Right hindlimb (tissue), 1 donor: ENCODE results near the gene MYO10.
A peak's percentile ranks its signal among the peaks of the same experiment; 100 is the strongest.
"Not testable (repeated sequence)": the region's sequence is repeated elsewhere in the genome, so short reads cannot be mapped to it uniquely, and the experiment has no call there.

Source experiments
- DNase-seq: peaks from one replicate; pipeline ENCODE4 v3.0.0-alpha.2; 2018

The MYO10 gene

DNA sequence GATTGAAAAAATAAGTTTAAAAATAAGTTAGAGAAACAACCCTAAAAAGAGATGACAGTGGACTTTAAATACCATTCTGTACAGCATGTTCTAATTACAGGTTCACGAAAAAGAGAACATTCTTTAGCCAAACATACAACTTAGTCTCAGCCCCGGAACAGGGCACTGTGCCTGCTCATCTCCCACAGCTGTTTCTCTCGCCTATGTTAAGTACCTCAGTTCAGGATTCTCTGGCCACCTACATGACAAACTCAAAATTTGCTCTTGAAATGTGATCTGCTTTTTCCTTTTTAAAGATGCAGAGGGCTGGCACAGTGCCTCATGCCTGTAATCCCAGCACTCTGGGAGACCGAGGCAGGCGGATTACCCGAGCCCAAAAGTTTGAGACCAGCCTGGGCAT, 52.3 kb downstream of the MYO10 start:
- DNase-seq: no peak

DNA sequence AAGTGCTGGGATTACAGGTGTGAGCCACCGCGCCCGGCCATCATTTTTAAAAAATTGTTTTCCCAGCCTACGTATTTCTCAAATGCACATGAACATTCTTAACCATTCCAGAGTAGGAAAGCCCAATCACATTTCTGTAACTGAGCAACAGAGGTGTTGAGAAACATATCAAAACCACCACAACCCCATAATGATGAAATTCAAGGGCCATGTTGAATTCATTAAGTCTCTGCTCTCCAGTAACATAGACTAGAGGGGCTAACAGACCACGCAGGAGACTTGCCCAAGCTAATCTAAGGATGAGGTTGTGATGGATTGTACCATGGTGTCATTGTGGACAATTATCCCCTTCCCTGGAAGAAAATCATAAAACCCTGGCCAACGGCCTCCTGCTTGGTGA, 52.9 kb downstream of the MYO10 start:
- no peak for DNase-seq

DNA sequence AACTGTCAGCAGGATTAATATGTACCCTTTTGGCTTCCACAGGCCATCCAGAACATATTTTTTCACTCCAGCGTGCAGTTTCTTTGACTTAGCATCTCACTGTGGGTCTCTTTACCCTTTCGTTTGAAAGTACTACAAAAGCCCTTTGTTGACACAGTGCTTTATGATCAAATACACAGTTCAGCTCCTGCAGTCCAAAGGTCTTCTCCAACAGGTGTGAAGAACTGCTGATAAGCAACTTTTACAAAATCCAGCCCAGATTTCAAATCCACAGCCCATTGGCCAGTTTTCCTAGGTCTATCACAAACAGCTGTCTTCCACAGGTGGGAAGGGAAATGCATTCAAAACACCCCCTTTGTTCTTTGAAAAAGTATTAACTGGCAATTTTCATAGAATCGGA, 54.8 kb downstream of the MYO10 start:
- DNase-seq: no peak

DNA sequence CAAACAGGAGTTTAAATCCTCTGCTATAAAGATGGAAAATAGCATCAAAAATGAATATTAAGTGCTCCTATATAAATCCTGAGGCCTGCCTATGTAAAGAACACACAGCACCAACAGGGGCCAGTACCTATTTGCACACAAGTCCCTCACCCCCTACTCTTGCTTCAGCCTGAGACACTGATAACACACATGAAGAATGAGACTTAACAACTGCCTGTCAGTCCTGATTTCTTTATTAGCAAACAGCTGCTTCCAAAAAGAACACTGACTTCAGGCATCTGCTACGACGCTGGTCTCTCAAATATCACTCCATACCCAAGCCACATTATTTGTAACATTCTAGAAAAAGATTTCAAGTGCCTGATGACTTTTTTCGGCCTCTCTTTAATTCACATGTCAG, 55.5 kb downstream of the MYO10 start:
- DNase-seq: no peak

DNA sequence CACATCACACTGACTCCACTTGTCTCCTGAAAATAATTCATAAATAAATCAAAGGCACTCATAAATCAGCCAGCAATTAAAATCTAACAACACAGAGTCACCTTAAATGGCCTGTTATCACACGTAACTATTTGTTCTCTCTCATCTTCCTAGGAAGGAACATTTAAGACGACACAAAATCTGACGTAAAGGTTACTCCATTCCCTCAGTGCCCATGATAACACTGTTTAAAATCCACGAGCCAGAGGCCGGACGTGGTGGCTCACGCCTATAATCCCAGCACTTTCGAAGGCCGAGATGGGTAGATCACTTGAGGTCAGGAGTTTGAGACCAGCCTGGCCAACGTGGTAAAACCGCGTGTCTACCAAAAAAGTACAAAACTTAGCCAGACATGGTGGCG, 56.4 kb downstream of the MYO10 start:
- DNase-seq: no peak

DNA sequence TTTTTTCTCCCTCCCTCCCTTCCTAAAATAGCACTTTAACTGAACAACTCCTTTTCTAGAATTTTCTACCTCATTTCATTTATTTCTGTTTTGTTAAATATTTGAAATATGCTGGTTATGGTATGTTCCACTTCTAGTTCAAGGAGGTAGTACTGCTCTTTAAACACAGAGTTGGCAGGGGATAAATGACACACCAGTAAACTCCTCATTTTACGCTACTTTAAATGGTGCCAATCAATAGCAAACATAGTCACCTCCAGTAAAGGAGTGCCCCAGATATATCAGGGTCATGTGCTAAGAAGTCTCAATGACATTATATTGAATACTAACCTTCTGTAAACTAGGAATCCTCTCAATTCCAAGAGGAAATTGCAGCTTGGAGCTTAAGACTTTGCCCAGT, 56.9 kb downstream of the MYO10 start:
- DNase-seq: no peak

DNA sequence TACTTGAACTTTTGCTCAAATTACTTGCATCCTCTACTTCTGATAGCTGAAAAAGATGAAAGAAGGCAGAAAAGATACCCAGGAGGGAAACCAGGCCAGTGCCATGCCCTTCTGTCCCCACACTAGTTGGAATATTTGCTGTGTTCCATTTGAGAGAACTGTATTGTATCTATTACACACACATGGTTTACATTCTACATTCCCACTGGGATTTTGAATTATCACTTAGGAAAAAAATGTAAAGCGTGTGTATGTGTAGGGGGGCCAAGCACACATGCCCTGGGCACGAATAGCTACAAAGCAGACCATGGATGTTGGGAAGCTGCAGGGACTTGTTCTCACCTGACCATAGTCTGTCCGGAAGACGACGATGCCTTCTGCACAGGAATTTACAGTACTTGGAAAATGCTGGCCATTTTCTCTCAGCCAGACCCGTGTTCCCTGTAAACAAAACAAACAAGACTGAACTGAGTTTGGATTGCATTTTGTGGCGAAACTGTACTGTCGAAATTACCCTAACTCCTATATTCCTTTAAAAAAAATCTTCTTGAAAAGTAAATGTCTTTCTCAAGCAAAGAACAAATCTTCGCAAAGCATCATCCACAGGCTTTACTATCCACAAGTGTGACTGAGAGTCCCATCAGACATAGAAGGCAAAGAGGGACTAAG, 58.7 kb downstream of the MYO10 start:
- no peak for DNase-seq

DNA sequence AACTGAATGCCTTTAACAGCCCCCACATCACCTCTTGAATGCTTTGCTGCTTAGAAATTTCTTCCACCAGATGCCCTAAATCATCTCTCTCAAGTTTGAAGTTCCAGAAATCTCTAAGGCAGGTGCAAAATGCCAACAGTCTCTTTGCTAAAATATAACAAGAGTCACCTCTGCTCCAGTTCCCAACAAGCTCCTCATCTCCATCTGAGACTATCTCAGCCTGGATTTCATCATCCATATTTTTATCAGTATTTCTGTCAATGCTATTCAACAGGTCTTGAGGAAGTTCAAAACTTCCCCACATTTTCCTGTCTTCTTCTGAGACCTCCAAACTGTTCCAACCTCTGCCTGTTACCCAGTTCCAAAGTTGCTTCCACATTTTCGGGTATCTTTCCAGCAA, 61.7 kb downstream of the MYO10 start:
- not testable (repeated sequence) for DNase-seq

DNA sequence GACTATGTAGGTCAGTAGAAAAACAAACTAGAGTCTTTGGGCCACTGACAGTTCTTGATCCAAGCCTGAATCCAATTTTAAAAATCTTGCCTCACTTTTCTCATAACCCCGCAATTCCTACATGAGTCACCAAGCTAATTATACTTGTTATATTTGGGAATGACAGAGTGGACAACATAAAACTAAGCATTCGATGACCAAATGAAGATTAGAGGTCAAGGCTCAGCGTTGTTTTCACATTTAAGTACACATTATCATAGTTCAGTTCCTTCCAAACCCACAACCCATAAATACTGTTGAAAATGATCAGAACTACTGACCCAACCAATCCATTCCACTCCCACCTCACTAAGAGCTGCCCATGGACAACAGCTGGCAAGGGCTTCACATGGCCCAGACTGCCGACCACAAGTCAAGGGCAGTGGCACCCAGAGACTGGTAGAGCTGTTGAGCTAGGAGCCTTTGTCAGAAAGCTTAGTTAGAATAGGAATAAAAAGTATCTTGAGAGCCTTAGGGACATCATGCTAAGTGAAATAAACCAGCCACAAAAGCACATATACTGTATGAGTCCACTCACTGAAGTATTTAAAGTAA, 64.2 kb downstream of the MYO10 start:
- DNase-seq: no peak

DNA sequence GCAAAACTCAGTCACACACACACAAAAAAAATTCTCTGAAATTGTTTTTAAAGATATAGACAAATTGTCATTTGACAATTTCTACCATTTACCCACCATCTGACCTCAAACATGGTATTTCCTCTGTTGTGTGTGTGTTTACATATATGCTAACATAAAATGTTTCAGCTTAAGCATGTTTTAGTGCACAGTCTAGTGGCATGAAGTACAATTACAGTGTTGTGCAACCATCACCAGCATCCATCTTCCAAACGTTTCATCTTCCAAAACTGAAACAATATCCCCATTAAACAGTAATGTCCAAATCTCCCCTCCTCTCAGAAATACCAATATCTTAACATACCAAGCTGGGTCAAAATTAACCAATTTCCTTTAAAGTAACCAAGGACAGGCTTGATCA, 65.2 kb downstream of the MYO10 start:
- no peak for DNase-seq

DNA sequence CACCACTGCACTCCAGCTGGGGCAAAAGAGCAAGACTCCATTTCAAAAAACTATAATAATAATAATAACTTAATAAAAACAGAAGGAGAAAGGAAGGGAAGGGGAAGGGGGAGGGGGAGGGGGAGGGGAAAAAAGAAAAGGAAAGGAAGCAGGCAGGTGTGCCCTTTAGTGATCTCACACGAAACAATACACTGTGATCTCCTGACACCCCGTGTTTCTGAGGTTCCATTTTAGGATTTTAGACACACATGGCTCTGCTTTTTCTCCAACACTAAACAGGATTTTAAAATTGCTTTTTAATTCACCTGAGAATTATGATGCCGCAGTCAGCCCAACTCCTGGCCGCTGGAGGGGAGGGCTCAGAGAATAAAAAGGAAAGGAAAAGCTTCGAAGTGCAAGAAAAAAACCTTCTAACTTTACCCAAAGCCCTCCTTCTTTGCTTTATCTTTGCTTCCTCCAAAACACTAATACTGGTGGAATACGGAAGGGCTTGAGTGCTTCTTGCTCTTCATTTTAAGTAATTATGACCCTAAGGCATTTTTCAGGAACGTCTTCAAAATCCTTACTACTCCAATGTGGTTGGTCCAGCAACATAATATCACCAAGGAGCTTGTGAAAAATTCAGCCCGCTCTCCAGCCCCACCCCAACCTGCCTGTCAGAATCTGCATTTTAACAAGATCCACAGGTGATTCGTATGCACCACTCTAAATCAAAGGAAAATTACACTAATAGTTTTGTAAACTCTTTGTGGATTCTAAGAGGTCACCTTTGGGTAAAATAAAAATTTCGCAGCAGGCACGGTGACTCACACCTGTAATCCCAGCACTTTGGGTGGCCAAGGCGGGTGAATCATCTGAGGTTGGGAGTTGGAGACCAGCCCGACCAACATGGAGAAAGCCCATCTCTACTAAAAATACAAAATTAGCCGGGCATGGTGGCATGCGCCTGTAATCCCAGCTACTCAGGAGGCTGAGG, 66.0 kb downstream of the MYO10 start:
- no peak for DNase-seq

DNA sequence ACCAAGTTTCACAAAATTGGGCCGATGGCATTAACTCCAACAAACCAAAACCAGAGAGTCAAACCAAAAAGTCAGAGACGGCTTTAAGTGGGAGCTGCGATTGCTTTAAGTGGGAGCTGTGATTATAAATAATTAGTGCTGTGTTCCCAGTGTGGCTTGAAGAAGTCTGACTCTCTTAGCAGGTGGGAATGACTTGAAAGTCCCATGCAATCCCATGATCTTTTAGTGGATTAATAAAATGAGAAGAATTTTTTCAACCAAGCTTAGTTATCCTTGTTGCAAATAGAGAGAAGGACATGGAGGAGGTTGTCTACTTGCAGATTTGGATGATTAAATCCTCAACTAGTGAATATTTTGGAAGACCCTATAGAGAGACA, 68.5 kb downstream of the MYO10 start:
- DNase-seq: no peak

DNA sequence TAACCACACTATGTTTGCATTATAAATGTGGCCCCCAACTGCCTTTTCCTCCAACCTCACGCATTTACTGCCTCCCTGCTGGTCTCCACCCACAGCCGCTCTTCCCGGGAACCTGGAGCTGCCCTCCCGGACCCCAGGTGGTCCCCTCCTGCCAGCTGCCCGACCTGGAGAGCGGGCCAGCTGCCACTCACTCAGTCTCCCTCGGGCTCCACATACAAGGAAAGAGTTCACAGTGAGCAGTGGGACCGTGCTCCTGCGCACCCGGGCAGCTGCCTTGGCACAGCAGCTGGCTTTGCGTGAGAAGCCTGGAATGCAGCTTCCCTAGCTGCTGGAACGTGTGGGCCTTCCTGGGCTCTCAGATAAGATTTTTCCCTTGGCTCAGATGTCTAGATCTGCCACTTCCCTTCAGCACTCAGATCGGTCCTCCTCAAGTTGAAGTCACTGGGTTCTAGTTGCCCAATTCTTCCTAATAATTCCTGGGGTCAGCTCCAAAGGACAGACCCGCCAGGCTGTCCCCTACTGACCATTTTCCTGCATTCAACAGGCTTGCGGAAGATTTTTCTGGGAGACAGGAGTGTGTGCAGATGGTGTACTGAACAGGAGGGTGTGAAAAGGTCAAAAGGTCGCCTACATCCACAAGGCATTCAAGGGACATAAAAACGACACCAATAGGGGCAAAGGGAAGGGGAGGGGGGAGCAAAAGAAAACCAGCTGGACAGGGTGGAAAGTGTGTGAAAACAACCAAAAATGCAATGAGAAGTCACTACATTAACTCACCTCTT, 69.1 kb downstream of the MYO10 start:
- peak; percentile 76 for DNase-seq

DNA sequence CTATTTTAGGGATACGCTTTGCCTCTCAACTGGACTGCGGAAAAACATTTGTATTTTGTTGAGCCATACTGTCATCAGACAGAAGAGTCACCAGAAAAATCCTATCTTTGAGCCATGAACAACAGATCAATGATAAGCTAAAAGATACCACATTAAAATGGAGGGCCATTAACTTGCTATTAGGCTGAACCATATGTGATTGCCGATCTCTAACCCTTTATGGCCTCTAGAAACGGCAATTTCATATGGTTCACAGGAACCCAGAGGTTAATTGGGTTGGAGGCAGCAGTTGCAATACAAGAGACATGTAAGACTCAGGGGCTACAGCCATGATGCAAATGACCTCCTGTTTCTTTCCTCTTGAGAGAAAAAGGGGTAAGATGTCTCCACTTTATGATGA, 69.8 kb downstream of the MYO10 start:
- DNase-seq: no peak

DNA sequence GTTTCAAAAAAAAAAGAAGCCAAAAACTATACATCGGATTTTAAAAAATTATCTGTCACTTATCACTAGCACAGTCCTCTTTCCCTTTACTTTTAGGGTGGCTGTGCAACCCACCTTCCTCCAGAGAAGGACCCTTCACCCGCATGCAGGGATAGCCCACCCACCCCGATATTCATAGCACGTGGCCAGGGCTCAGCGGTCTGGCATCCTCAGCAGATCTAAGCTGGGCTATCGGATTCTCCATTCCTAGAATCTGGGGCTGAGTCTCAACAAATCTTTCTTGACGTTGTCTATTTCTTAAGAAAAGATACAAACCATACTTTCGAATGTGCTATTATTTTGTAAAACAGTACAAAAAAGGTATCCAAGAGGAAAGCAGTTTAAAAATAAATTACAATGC, 70.9 kb downstream of the MYO10 start:
- no peak for DNase-seq

DNA sequence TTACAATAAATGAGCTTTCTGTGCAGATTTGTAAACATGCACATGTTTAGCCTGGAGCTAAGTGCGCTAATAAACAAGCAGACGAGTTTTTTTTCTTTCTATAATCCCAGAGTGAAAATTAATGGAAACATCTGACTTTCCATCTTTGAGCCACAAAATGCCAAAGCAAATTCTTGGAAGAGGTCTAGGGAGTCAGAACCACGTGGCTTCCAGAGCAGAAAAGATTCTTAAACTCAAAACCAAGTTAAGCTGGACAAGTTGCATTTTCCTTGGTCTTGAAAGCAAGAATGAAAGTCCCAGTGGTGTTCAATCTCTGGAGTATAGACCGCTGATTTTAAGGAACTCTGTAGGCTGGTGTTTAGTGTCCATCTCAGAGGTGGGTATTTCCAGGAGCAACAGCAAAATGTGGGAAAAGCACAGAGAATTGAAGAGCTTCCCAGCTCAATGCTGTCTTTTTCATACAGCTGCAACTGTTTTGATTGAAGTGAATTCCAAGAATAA, 71.4 kb downstream of the MYO10 start:
- DNase-seq: no peak

DNA sequence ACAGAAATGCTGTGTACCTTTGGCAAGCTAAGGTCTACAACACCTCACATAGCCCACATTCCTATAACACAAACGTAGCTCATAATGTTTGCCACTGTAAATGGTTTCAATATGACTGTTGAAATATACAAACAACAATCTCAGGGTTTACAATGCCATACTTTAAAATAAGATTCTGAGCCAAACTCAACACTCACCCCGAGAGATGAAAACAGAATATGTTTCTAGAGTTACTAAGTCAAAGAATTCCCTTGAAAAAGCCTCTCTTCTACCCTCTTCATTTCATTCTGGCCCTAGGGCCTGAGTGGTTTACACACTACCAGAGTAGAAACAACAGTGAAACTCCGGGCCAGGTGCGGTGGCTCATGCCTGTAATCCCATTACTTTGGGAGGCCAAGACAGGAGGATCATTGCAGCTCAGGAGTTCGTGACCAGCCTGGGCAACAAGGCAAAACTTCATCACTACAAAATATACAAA, 72.6 kb downstream of the MYO10 start:
- no peak for DNase-seq

DNA sequence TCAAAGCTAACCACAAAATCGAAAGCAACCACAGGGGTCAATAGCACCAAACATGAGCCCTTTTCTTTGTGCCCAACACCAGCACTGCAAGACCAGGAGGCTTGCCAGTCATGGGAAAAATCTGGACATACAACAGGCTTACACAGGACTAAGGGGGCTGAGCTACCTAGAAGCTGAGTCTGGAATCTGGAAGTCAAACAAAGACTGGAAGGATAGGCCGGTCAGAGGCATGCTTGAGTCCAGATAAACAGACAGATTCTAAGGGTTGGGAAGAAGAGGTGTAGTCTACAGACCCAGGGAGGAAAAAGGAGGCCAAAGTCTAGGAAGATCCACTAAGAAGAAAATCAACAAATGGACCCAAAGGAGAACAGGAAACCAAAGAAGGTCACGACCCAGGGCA, 73.3 kb downstream of the MYO10 start:
- DNase-seq: no peak

DNA sequence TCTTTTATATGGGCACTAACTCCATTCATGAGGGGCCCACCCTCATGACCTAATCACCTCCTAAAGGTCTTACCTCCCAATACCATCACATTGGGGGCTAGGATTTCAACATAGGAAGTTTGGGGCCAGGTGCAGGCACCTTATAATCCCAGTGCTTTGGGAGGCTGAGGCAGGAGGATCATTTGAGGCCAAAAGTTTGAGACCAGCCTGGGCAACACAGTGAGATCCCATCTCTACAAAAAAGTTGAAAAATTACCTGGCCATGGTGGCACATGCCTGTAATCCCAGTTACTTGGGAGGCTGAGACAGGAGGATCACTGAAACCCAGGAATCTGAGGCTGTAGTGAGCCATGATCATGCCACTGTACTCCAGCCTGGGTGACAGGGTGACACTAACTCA, 76.7 kb downstream of the MYO10 start:
- no peak for DNase-seq

DNA sequence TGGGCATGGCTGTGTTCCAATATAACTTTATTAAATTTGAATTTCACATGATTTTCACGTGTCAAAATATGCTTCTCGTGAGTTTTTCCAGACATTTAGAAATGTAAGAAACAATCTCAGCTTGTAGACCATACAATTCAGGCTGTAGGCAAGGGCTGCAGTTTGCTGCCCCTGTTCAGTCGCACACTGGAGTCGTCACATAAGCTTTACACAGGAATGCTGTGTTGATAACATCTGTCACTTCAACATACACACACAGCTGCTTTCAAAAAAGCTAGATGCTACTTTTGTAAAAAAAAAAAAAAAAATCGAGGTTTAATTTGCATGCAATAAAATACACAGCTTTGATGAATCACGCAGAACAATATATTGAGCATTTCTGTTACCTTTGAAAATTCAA, 77.9 kb downstream of the MYO10 start:
- DNase-seq: no peak

DNA sequence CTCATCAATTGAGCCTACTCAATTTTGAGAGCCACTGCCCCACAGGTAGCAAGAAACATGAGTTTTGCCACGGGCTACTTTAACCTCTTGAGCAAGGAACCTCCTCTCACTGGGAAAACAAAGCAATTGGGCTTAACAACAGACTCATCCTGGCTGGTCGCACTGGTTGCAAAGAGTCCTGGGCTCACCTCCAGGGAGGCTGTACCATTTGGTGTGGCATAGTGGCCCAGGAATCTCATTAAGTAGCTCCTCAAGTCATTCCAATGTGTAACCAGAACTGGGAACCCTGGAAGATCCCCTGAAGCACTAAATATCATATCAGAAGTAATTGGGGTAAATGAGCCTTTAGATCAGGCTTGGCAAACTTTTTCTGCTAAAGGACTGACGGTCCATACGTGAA, 78.5 kb downstream of the MYO10 start:
- DNase-seq: no peak

DNA sequence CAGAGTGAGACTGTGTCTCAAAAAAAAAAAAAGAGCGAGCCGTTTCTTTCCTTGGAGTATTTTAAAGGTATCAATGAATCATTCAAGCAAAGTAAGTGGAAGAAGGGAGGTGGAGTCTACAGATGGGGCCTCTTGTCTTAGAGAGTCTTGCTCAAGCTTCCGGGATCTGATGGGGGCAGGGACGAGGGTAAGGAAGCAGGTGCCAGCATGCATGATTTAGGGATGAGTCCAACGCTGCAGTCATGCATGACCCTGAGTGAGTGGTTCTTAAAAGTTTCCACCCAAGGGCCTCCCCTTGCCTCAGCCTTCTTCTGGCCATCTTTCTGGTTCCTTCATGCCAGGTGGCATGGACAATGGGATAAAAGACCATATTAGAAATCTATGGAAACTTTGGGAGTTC, 79.6 kb downstream of the MYO10 start:
- DNase-seq: no peak

DNA sequence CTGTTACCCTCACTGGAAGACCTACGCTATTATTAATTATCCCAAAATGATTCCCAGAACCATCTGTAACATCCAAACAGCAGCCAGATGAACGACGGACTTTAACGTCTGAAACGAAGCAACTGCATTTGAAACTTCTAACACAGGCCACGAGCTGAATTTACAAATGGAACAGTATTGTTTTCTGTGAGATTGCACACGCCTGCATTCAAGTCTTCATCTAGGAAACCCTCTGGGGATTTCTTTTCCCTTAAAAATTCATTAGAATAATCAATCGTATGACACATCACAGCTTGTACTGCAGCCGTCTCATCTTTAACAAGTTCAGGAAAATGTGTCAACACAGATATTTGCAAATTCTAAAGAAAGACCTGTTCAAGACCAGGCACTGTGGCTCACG, 80.2 kb downstream of the MYO10 start:
- no peak for DNase-seq
